Gastrocnemius medialis (tissue), 4 donors: Measurements from ENCODE around the gene RXRA. TPM values are rescaled to one million over a fixed set of nuclear protein-coding genes. Genes with fewer than 3 reads are reported as not detected.

Experiments
- ATAC-seq, 2 donors: fragments of 150-250 bp; one replicate each; pipeline ENCODE4 v1.9.1; 2016
- DNase-seq, 2 donors: peaks; one replicate each; pipeline ENCODE4 v3.0.0-alpha.2; 2019
- H3K27ac ChIP-seq, 4 donors: fragments of 200-600 bp; sonication (generic); 1 replicate in 1 of 4; 2 replicates in 3 of 4; pipeline ENCODE4 v1.5.1; 2016 to 2018; ENCODE audit warnings: mild to moderate bottlenecking in 2 of 4, moderate library complexity in 1 of 4
- H3K27me3 ChIP-seq, 3 donors: fragments of 200-600 bp; sonication (generic) in 2 of 3; 1 replicate in 1 of 3; 2 replicates in 2 of 3; pipeline versions ENCODE4 v1.5.1 to v1.6.0; 2016 to 2019; ENCODE audit warnings: mild to moderate bottlenecking in 1 of 3, moderate library complexity in 1 of 3
- H3K36me3 ChIP-seq, 2 donors: fragments of 200-600 bp; sonication (generic) in 1 of 2; one replicate each; pipeline ENCODE4 v1.5.1; 2017 to 2018
- H3K4me1 ChIP-seq, 2 donors: fragments of 200-600 bp; sonication (generic) in 1 of 2; one replicate each; pipeline ENCODE4 v1.5.1; 2016 to 2017; ENCODE audit warnings: mild to moderate bottlenecking in 2 of 2
- H3K4me3 ChIP-seq, 4 donors: fragments of 200-600 bp; sonication (generic) in 3 of 4; 1 replicate in 1 of 4; 2 replicates in 3 of 4; pipeline ENCODE4 v1.5.1; 2016 to 2019; ENCODE audit warnings: mild to moderate bottlenecking in 2 of 4
- H3K9me3 ChIP-seq, 3 donors: fragments of 200-600 bp; sonication (generic) in 2 of 3; 1 replicate in 1 of 3; 2 replicates in 2 of 3; pipeline ENCODE4 v1.5.1; 2016 to 2019
- CTCF ChIP-seq, 5 experiments: fragments of 450-650 bp in 3 of 5; fragments of 200-600 bp in 2 of 5; sonication (generic) in 2 of 5; IDR thresholded peaks in 4 of 5; conservative IDR thresholded peaks in 1 of 5; 1 replicate in 4 of 5; 2 replicates in 1 of 5; pipeline ENCODE4 v1.5.1; 2016 to 2019; ENCODE audit warnings: antibody characterized with exemption in 5 of 5, mild to moderate bottlenecking in 3 of 5, moderate library complexity in 3 of 5
- POLR2A ChIP-seq, 2 donors: fragments of 450-650 bp; IDR thresholded peaks; one replicate each; pipeline ENCODE4 v1.6.1; 2017; ENCODE audit warnings: antibody characterized with exemption in 2 of 2, mild to moderate bottlenecking in 2 of 2, moderate library complexity in 2 of 2
- in situ Hi-C, 4 donors: fragments of 200-750 bp; cut with MboI; loops; one replicate each; pipeline versions ENCODE4 v1.15.0 to v1.8.0; 2017; ENCODE audit warnings: low sequenced_read_pairs in 4 of 4
- intact Hi-C: fragments of 100-400 bp; cut with DNase I; formaldehyde crosslinking; loops from one replicate; pipeline ENCODE4 v1.15.1; 2023; ENCODE audit warnings: low total_unique reads
- total RNA-seq, 4 donors: library from RNA; depleted of rRNA; stranded (reverse); fragments of >200 nt; gene quantifications; one replicate each; pipeline versions ENCODE4 v1.1.0 to v1.2.3, GENCODE V29; 2016

The RXRA gene
- total RNA-seq, 4 donors from 2014 or later, result 70.8 to 224 (median 160) TPM

DNA sequence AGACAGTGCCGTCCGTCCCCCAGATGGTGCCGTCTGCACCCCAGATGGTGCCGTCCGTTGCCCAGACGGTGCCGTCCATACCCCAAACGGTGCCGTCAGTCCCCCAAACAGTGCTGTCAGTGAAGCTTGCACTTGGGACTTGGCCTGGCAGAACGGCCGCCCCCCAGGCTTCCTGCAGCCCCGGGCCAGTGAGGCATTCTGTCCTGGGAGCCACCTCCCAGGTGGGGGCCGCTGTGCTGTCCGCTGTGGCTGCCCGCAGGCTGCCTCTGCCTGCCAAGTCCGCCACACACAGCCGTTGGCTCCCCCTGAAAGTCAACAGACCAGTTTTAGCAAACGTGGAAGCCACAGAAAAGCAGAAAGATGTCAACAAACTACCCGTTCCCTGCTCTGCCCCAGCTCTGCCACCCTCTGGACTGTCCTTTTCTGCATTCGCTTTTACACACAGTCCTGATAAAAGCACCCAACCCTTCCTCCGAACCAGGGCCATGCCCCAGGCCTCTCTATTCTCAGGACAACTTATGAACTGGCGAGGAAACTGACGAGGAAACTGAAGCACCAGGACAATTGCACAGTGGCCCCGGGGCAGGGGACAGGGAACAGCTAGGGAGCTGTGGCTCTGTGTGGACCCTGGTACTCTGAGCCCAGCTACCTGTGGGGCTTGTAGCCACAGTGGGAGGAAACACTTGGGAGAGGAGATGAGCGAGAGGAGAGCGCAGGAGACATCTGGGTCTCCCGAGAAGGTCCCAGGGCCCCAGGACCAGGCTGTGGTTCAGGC is 39.6 kb upstream of the RXRA start:
- H3K36me3 ChIP-seq, result no peaks in the 10 kb centered on the region

DNA sequence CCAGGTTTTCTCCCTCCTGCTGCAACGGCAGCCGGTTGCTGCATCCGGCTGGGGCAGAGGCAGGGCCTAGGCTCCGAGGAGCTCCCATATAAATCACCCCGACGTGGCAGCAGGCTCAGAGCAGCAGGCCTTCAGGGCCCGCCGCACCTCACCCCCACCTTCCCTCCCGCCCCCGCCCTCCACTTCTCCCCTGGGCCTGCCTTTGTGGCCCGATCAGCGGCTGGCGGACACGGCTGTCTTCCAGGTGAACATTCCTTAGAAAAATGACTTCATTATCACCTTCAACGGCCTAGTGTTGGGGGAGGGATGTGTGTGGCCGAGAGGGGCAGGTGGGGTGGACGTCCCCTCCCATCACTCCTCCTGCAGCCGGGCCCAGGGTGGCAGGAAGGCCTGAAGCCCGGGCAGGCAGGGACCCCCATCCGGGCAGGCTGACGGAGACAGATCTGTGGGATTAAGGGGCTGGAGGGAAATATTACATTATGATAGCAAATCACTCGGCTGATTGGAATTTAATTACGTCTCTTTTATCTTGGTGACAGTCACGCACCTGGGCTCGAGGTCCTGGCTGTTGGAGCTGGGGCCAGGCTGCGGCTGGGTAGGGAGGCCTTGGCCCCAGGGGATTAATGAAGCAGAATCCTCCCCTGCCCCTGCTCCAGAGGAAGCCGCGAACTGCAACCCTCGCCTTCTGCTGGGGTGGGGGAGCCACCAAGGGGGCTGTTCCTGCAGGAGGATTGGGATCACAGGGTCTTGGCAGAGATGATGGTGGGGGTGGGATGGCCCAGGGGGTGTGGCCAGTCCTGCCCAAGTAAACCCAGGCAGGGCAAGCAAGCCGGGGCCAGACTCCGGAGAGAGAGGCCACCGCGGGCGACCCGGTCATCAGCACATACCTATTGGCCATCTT is 38.4 kb upstream of the RXRA start:
- Histone ChIP-seq H3K36me3 (no peaks in the 10 kb centered on the region), H3K4me1 (peaks cover 31 to 39% of the 10 kb centered on the region in 2 donors), H3K27ac (no peak overlapping the region), H3K9me3 (no peaks in the 10 kb centered on the region), H3K27me3 (no peaks in the 10 kb centered on the region), H3K4me3 (no peak overlapping the region)
- no peak for ATAC-seq
- in situ Hi-C loops (no loop called here), intact Hi-C loops (no loop called here)
- TF ChIP-seq POLR2A (IDR thresholded peaks at IDR 0.05), result no peak
- no peak for DNase-seq

More for the DNA sequence above, 39.6 kb upstream of the RXRA start:
- Histone ChIP-seq H3K9me3 (no peaks in the 10 kb centered on the region), H3K4me3 (no peak overlapping the region), H3K27ac (peak overlapping the region in 3 of 4 donors; percentile 9 to 59 (median 23)), H3K4me1 (peaks cover 29 to 40% of the 10 kb centered on the region in 2 donors), H3K27me3 (no peaks in the 10 kb centered on the region)
- intact Hi-C loops, result no loop called here
- no peak for TF ChIP-seq POLR2A (IDR thresholded peaks at IDR 0.05)
- TF ChIP-seq CTCF (IDR thresholded peaks at IDR 0.05 in 4 of 5, conservative IDR thresholded peaks at IDR 0.05 in 1 of 5), result no peak
- ATAC-seq (no peak), DNase-seq (no peak)
- in situ Hi-C loops, result no loop called here

- no peak overlapping the region for H3K27ac ChIP-seq
- intact Hi-C loops (no loop called here), in situ Hi-C loops (no loop called here)
- ATAC-seq, result no peak
- peaks cover 29 to 38% of the 10 kb centered on the region in 2 donors for H3K4me1 ChIP-seq
- H3K4me3 ChIP-seq, result no peak overlapping the region
- no peak for DNase-seq
- no peaks in the 10 kb centered on the region for H3K27me3 ChIP-seq
- H3K36me3 ChIP-seq, result no peaks in the 10 kb centered on the region
- TF ChIP-seq POLR2A (IDR thresholded peaks at IDR 0.05) (no peak), CTCF (IDR thresholded peaks at IDR 0.05 in 4 of 5, conservative IDR thresholded peaks at IDR 0.05 in 1 of 5) (no peak)
- H3K9me3 ChIP-seq, result no peaks in the 10 kb centered on the region
These were observed 37.5 kb upstream of the RXRA start for GRCh38 chr9:134288746-134289145.

- DNase-seq (no peak), ATAC-seq (no peak)
- no peaks in the 10 kb centered on the region for H3K9me3 ChIP-seq
- TF ChIP-seq CTCF (IDR thresholded peaks at IDR 0.05 in 4 of 5, conservative IDR thresholded peaks at IDR 0.05 in 1 of 5), result no peak
- TF ChIP-seq POLR2A (IDR thresholded peaks at IDR 0.05), result no peak
- in situ Hi-C loops, result no loop called here
- H3K4me1 ChIP-seq, result peaks cover 23 to 35% of the 10 kb centered on the region in 2 donors
- H3K4me3 ChIP-seq, result no peak overlapping the region
- intact Hi-C loops, result no loop called here
- H3K27me3 ChIP-seq, result no peaks in the 10 kb centered on the region
- H3K36me3 ChIP-seq, result no peaks in the 10 kb centered on the region
- no peak overlapping the region for H3K27ac ChIP-seq
These were observed 36.9 kb upstream of the RXRA start for GRCh38 chr9:134289241-134289875.
